NCI-H2227 (cell line): ENCODE results near the gene SYDE1.

Source experiments
- DNase-seq: peaks from one replicate; lab custom pipeline; 2025; ENCODE audit not compliant: unreplicated experiment; lab: John Stamatoyannopoulos, UW

SYDE1 gene

DNA sequence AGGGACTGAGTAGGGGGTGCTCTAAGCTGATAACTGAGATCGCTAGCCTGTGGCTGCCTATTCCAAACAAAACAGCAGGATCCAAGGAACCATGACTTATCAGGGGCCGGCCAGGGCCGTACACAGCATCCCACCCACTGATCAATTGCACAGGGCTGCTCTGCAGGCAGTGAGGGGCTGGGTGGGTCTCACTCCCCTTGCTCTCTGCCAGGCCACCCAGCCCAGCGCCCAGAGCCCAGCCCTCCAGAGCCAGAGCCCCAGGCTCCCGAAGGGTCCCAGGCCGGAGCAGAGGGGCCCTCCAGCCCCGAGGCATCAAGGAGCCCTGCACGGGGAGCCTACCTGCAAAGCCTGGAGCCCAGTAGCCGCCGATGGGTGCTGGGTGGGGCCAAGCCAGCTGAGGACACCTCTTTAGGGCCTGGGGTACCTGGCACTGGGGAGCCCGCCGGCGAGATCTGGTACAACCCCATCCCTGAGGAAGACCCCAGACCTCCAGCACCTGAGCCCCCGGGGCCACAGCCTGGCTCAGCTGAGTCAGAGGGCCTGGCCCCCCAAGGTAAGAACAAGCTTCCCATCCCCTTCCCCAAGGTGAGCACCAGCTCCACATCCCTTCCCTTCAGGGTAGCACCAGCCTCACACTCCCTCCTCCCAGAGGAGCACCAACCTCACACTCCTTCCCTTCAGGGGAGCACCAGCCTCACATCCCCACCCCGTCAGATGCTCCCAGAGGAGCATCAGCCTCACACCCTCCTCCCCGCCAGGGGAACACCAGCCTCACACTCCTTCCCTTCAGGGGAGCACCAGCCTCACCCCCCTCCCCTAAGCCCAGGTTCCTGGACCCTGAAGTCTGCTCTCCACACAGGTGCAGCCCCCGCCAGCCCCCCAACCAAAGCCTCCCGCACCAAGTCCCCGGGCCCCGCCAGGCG lies 1.9 kb downstream of the SYDE1 start:
- DNase-seq, result no peak

- DNase-seq, result no peak
Observed at GRCh38 chr19:15109768-15110417, 2.7 kb downstream of the SYDE1 start.

GRCh38 chr19:15110418-15110815 lies 3.2 kb downstream of the SYDE1 start:
- DNase-seq, result no peak

DNA sequence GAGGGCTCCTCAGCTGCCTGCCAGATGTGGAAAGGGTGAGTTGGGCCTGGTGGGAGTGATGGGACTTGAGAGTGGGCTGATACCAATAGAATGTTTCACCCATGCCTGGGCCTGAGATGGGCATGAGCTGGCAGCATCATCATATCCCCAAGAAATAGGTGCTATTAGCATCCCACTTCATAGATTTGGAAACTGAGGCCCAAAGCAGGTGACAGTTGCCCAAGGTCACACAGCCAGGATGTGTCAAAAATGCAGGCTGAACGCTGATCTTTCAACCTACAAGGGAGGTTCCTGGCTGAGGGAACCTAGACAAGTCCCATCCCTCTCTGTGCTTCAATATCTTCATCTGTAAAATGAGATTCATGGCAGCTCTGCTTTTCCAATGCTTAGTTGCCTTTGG lies 4.6 kb downstream of the SYDE1 start:
- no peak for DNase-seq

GRCh38 chr19:15112385-15112784 lies 5.2 kb downstream of the SYDE1 start:
- no peak for DNase-seq

DNA sequence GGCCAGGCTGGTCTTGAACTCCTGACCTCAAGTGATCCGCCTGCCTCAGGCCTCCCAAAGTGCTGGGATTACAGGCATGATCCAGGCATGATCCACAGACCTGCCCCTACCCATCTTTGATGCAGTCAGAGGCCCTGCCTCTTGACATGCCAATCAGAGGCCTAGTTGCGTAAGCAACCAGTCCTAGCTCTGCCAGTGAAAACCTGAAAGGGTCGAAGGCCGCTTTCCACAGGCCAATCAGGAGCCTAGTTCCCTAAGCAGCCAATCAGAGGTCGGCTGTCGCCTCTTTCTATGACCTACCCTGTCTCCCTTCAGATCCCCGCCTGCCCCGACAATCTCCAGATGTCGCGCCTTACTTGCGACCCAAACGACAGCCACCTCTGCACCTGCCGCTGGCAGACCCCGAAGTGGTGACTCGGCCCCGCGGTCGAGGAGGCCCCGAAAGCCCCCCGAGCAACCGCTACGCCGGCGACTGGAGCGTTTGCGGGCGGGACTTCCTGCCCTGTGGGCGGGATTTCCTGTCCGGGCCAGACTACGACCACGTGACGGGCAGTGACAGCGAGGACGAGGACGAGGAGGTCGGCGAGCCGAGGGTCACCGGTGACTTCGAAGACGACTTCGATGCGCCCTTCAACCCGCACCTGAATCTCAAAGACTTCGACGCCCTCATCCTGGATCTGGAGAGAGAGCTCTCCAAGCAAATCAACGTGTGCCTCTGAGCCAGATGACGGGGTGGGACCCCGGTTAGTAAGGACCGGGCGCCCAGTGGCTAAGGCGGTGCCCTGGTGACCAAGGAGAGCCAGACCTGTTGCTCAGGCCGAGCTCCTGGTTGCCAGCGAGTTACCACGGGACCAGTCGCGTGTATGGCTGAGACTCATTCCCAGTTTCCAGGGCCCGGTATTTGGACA lies 6.3 kb downstream of the SYDE1 start:
- no peak for DNase-seq

GRCh38 chr19:15114153-15114540 lies 6.9 kb downstream of the SYDE1 start:
- no peak for DNase-seq

DNA sequence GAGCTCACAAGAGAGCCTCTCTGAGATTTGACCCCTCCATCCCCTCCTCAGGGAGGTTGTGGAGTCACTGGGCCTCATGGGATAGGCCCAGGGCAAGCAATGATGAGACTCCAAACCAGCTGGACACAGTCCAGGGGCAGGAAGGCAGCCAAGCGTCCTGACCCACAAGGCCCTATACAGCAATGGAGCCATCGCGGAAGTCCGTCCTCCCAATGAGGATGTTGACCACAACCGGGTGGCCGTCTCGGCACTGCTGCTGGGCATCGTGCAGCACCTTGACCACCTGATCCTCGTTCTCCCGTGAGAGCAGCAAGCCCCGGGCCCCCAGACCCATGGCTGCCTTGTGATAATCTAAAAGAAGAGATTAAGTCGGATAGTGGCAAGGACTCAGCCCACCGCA lies 7.9 kb downstream of the SYDE1 start:
- no peak for DNase-seq

- no peak for DNase-seq
Observed at GRCh38 chr19:15115762-15116615, 8.8 kb downstream of the SYDE1 start.

DNA sequence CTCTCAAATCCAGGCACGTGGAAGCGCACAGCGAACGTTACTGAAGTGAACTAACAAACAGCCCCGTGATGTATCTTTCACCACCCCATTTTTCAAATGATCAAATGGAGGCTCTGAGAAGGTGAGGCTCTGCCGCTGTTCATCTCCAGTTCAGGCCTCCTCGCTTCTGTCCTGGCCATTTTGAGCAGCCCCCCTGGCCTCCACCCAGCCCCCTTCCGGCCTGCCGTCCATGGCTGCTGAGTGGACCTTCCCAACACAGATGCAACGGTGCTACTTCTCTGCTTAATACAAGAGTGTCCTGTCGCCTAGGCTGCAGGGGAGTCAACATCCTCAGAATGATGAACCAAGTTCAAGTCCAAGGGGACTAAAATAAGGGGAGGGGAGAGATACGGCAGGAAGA lies 9.7 kb downstream of the SYDE1 start:
- DNase-seq, result no peak

- no peak for DNase-seq
Observed at GRCh38 chr19:15118248-15118647, 11.0 kb downstream of the SYDE1 start.

DNA sequence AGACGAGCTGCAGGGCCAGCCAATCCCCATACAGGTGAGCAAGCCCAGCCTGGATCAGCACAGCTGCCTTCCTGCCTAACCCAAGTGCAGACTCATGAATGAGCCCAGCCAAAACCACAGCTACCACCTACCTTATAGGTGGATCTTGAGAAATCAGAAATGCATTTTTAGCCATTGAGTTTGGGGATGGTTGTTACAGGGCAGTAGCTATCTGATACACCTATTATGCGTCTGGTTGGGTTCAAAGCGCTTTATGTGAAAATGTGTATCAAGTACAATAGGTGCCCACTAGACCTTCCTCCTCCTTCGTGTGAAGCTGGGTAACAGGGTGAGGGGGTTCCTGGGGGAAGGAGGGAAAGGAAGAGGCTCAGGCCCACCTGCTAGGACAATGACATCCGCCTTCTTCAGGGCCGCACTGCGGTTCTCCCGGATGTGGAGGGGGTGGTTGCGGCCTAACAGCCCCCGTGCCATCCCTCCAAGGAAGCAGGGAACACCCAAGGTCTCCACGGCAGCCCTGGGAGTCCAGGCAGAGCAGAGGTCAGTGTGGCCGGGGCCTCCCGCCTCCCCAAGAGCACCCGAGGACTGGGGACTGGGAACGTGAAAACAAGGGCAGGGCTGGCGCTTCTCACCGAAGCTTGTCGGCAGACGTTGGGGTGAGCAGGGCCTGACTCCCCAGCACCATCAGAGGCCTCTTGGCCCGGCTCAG lies 11.7 kb downstream of the SYDE1 start:
- DNase-seq, result no peak

- DNase-seq, result no peak
Observed at GRCh38 chr19:15120135-15121026, 13.2 kb downstream of the SYDE1 start.

DNA sequence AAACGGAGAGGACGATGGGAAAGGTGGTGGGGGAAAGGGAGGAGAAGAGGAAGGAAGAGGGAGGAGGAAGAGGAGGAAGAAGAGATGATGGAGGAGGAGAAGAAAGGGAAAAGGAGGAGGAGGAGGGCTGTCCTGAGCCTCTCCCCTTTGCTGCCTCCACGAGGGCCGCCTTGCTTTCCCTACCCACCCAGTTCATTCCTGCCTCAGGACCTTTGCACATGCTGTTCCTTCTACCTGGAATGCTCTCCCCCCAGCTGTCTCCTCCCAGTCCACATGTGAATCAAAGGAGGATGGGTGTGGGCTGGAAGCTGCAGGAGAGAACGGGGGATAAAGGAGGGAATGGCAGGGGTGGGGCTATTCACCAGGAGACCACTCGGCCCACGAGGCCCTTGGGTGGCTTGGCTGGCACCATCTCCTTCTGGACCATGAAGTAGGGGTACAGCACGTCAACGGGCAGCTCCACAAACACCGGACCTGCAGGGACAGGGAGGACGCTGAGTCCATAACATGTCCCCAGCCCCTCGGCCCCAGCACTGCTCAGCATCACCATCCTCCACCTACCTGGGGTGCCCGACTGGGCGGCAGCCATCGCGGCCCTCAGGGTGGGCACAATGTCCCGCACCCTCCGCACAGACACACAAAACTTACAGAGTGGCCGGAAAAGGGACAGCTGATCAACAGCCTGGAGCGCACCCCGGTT lies 15.3 kb downstream of the SYDE1 start:
- DNase-seq, result no peak

GRCh38 chr19:15123031-15123890 lies 16.1 kb downstream of the SYDE1 start:
- DNase-seq, result no peak

DNA sequence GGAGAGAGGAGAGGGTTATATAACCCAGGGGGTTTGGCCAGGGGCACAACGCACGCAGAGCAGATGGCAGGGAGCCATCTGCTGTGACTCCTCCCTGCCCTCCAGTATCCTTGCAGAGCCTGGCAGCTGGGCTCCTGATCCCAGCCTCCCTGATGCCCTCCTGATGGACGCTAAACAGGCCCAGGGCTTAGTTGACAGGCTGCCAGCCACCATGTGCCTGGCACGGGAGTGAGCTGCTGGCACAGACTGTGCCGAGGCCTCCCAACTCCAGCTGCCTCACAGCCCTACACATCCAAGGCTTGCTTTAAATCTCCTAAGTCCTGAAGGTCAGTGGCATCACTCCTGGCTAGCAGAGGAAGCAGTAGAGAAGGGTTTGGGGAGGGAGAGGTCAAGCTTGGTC lies 16.7 kb downstream of the SYDE1 start:
- DNase-seq, result no peak

DNA sequence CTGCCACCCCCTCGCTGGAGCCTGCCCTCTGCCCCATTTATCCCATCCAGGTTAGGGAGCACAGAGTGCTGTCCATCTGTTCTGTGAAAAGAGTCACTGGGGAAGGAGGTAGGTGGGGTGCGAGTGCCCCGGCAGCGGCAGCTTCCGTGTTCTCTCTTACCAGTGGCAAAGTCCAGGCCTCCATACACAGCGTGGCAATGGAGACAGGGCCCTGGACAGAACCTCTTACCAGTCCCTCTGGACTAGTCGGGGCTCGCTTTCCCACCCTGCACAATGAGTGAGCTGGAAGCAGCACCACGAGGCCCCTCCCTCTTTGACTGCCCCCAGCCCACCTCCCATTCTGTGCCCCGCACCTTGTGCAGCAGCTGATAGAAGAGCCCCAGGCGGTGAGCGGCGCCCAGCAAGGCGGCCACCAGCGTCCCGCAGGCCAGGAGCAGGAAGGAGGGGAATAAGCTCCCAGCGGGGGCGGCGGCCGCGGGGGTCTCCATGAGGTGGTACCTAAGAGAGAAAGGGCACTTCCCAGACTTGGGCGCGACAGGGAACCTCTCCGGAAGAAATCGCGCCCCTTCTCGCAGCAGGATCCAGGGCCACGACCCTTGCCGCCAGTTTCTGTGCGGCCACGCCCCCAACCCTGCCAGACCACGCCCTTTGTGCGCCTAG lies 17.5 kb downstream of the SYDE1 start:
- peak; percentile 30 for DNase-seq
